ENCODE results near the gene STEAP3.

GRCh38 chr2:119178776-119179175, 44.9 kb upstream of the STEAP3 start:
- TF ChIP-seq POLR2A (IDR thresholded peaks at IDR 0.05) (no peak), CTCF (IDR thresholded peaks at IDR 0.05 in 4 of 5, conservative IDR thresholded peaks at IDR 0.05 in 1 of 5) (no peak)
